ENCODE results near the gene C1orf226.

Gene C1orf226

GRCh38 chr1:162383516-162383915 is 2.0 kb downstream of the C1orf226 start:
- no peak for DNase-seq (ENCODE audit: low read depth, low spot score)
- Histone ChIP-seq H3K4me3 (no peak overlapping the region), H3K36me3 (ENCODE audit: insufficient read depth, low read length) (peaks cover 11% of the 10 kb centered on the region; the same call in 1 of the 2 replicates), H3K9ac (ENCODE audit: insufficient read length) (no peak overlapping the region), H3K27ac (no peak overlapping the region), H3K9me3 (ENCODE audit: low read depth, low read length) (no peaks in the 10 kb centered on the region)
- TF ChIP-seq FOXP2 (optimal IDR thresholded peaks at IDR 0.05; ENCODE audit: control extremely low read depth, extremely low read length, insufficient read depth) (no peak), EZH2 (IDR thresholded peaks at IDR 0.05) (no peak), POLR2AphosphoS5 (IDR thresholded peaks at IDR 0.05; ENCODE audit: borderline replicate concordance, low read depth, low read length) (no peak)

GRCh38 chr1:162384116-162384515 is 2.6 kb downstream of the C1orf226 start:
- H3K4me3 ChIP-seq: no peak overlapping the region
- peak overlapping the region; percentile 89 for H3K27ac ChIP-seq
- peaks cover 11% of the 10 kb centered on the region; the same call in 1 of the 2 replicates for H3K36me3 ChIP-seq (ENCODE audit: insufficient read depth, low read length)
- no peaks in the 10 kb centered on the region for H3K9me3 ChIP-seq (ENCODE audit: low read depth, low read length)
- DNase-seq (ENCODE audit: low read depth, low spot score): no peak
- H3K9ac ChIP-seq (ENCODE audit: insufficient read length): peak overlapping the region; percentile 67
- no peak for TF ChIP-seq EZH2 (IDR thresholded peaks at IDR 0.05)
- TF ChIP-seq FOXP2 (optimal IDR thresholded peaks at IDR 0.05; ENCODE audit: control extremely low read depth, extremely low read length, insufficient read depth): no peak
- no peak for TF ChIP-seq POLR2AphosphoS5 (IDR thresholded peaks at IDR 0.05; ENCODE audit: borderline replicate concordance, low read depth, low read length)

- H3K9me3 ChIP-seq (ENCODE audit: low read depth, low read length): no peaks in the 10 kb centered on the region
- DNase-seq (ENCODE audit: low read depth, low spot score): no peak
- peak; percentile 36; the same call in 1 of the 2 replicates for TF ChIP-seq POLR2AphosphoS5 (IDR thresholded peaks at IDR 0.05; ENCODE audit: borderline replicate concordance, low read depth, low read length)
- no peak for TF ChIP-seq EZH2 (IDR thresholded peaks at IDR 0.05)
- H3K36me3 ChIP-seq (ENCODE audit: insufficient read depth, low read length): peaks cover 11% of the 10 kb centered on the region; the same call in 1 of the 2 replicates
- no peak overlapping the region for H3K4me3 ChIP-seq
- peak overlapping the region; percentile 67 for H3K9ac ChIP-seq (ENCODE audit: insufficient read length)
- H3K27ac ChIP-seq: peak overlapping the region; percentile 89
Observed at GRCh38 chr1:162384601-162385279, 3.2 kb downstream of the C1orf226 start.

GRCh38 chr1:162385280-162385623 is 3.7 kb downstream of the C1orf226 start:
- Histone ChIP-seq H3K27ac (peak overlapping the region; percentile 8; the same call in 1 of the 2 replicates), H3K36me3 (ENCODE audit: insufficient read depth, low read length) (peaks cover 11% of the 10 kb centered on the region; the same call in 1 of the 2 replicates), H3K9me3 (ENCODE audit: low read depth, low read length) (no peaks in the 10 kb centered on the region), H3K4me3 (no peak overlapping the region), H3K9ac (ENCODE audit: insufficient read length) (no peak overlapping the region)
- DNase-seq (ENCODE audit: low read depth, low spot score): no peak
- TF ChIP-seq POLR2AphosphoS5 (IDR thresholded peaks at IDR 0.05; ENCODE audit: borderline replicate concordance, low read depth, low read length) (no peak), FOXP2 (optimal IDR thresholded peaks at IDR 0.05; ENCODE audit: control extremely low read depth, extremely low read length, insufficient read depth) (no peak), EZH2 (IDR thresholded peaks at IDR 0.05) (no peak)

- H3K4me3 ChIP-seq: no peak overlapping the region
- TF ChIP-seq EZH2 (IDR thresholded peaks at IDR 0.05) (no peak), FOXP2 (optimal IDR thresholded peaks at IDR 0.05; ENCODE audit: control extremely low read depth, extremely low read length, insufficient read depth) (no peak), POLR2AphosphoS5 (IDR thresholded peaks at IDR 0.05; ENCODE audit: borderline replicate concordance, low read depth, low read length) (no peak)
- peaks cover 11% of the 10 kb centered on the region; the same call in 1 of the 2 replicates for H3K36me3 ChIP-seq (ENCODE audit: insufficient read depth, low read length)
- no peaks in the 10 kb centered on the region for H3K9me3 ChIP-seq (ENCODE audit: low read depth, low read length)
- no peak overlapping the region for H3K9ac ChIP-seq (ENCODE audit: insufficient read length)
- DNase-seq (ENCODE audit: low read depth, low spot score): no peak
- no peak overlapping the region for H3K27ac ChIP-seq
Observed at GRCh38 chr1:162385702-162386101, 4.2 kb downstream of the C1orf226 start.

- H3K9me3 ChIP-seq (ENCODE audit: low read depth, low read length): no peaks in the 10 kb centered on the region
- TF ChIP-seq FOXP2 (optimal IDR thresholded peaks at IDR 0.05; ENCODE audit: control extremely low read depth, extremely low read length, insufficient read depth) (no peak), POLR2AphosphoS5 (IDR thresholded peaks at IDR 0.05; ENCODE audit: borderline replicate concordance, low read depth, low read length) (no peak), EZH2 (IDR thresholded peaks at IDR 0.05) (no peak)
- H3K27ac ChIP-seq: peak overlapping the region; percentile 99; the same call in 1 of the 2 replicates
- no peak for DNase-seq (ENCODE audit: low read depth, low spot score)
- no peak overlapping the region for H3K4me3 ChIP-seq
- no peak overlapping the region for H3K9ac ChIP-seq (ENCODE audit: insufficient read length)
- H3K36me3 ChIP-seq (ENCODE audit: insufficient read depth, low read length): peaks cover 11% of the 10 kb centered on the region; the same call in 1 of the 2 replicates
Observed at GRCh38 chr1:162386292-162387225, 5.0 kb downstream of the C1orf226 start.

GRCh38 chr1:162387226-162388082 is 5.9 kb downstream of the C1orf226 start:
- TF ChIP-seq EZH2 (IDR thresholded peaks at IDR 0.05) (no peak), FOXP2 (optimal IDR thresholded peaks at IDR 0.05; ENCODE audit: control extremely low read depth, extremely low read length, insufficient read depth) (no peak), POLR2AphosphoS5 (IDR thresholded peaks at IDR 0.05; ENCODE audit: borderline replicate concordance, low read depth, low read length) (no peak)
- Histone ChIP-seq H3K4me3 (no peak overlapping the region), H3K9ac (ENCODE audit: insufficient read length) (no peak overlapping the region), H3K36me3 (ENCODE audit: insufficient read depth, low read length) (peaks cover 7% of the 10 kb centered on the region; the same call in 1 of the 2 replicates), H3K9me3 (ENCODE audit: low read depth, low read length) (no peaks in the 10 kb centered on the region), H3K27ac (peak overlapping the region; percentile 99)
- no peak for DNase-seq (ENCODE audit: low read depth, low spot score)

Measured in SK-N-MC (cell line).